ENCODE data around the gene NPEPL1. TPM values are rescaled to one million over a fixed set of nuclear protein-coding genes. Genes with fewer than 3 reads are reported as not detected.

NPEPL1 gene
- total and polyA plus RNA-seq, 10 of the 15 experiments (the other 5 are each of a cell fraction or from before 2014, with no cell fraction given), result 0.08 to 21.3 (median 10.2) TPM

- peak; percentile 98; the same call in 1 of the 2 replicates for TF ChIP-seq WRNIP1 (IDR thresholded peaks at IDR 0.05; ENCODE audit: borderline replicate concordance, low read depth, low read length)
- TF ChIP-seq TARDBP (IDR thresholded peaks at IDR 0.05; ENCODE audit: borderline replicate concordance), result peak; percentile 95
- TF ChIP-seq IRF3 (IDR thresholded peaks at IDR 0.05), result peak; percentile 68; the same call in 1 of the 2 replicates
- peak; percentile 86 for TF ChIP-seq TCF3 (IDR thresholded peaks at IDR 0.05; ENCODE audit: borderline replicate concordance, insufficient read depth, low read depth, low read length)
- peak; percentile 86; the same call in 1 of the 2 replicates for TF ChIP-seq PML (IDR thresholded peaks at IDR 0.05; ENCODE audit: low read length)
- no peak for TF ChIP-seq MTA2 (IDR thresholded peaks at IDR 0.05; ENCODE audit: low read depth)
- TF ChIP-seq ZNF24 (IDR thresholded peaks at IDR 0.05), result peak; percentile 81; the same call in 1 of the 2 replicates
- TF ChIP-seq ZNF592 (IDR thresholded peaks at IDR 0.05), result peak; percentile 62; the same call in 1 of the 2 replicates
- no peak; the same call in 1 of the 2 replicates for TF ChIP-seq BCLAF1 (IDR thresholded peaks at IDR 0.05)
- peak; percentile 89; the same call in 1 of the 2 replicates for TF ChIP-seq IRF4 (IDR thresholded peaks at IDR 0.05; ENCODE audit: low read depth, low read length)
- peak; percentile 77 for TF ChIP-seq CUX1 (IDR thresholded peaks at IDR 0.05; ENCODE audit: insufficient replicate concordance, low read depth, low read length)
- TF ChIP-seq MXI1 (IDR thresholded peaks at IDR 0.05; ENCODE audit: low read depth, low read length), result peak; percentile 94
- no peak for TF ChIP-seq MTA3 (IDR thresholded peaks at IDR 0.05; ENCODE audit: borderline replicate concordance, low read length)
- TF ChIP-seq E2F4 (IDR thresholded peaks at IDR 0.05; ENCODE audit: low read depth, low read length), result peak; percentile 55; the same call in 1 of the 2 replicates
These were observed 41.6 kb upstream of the NPEPL1 start, which contains the start of gene STX16 (continued) for GRCh38 chr20:58650776-58651558.

Measured in GM12878 (cell line).